HG02938 (cell line): ENCODE results near the gene C1QTNF5.
A peak's percentile ranks its signal among the peaks of the same experiment; 100 is the strongest.

Source experiments
- ATAC-seq: cut with Tn5 transposase; IDR thresholded peaks from one replicate; pipeline ENCODE4 v1.9.1; 2021; ENCODE audit warnings: mild to moderate bottlenecking, moderate library complexity; ENCODE audit not compliant: unreplicated experiment

C1QTNF5 gene

DNA sequence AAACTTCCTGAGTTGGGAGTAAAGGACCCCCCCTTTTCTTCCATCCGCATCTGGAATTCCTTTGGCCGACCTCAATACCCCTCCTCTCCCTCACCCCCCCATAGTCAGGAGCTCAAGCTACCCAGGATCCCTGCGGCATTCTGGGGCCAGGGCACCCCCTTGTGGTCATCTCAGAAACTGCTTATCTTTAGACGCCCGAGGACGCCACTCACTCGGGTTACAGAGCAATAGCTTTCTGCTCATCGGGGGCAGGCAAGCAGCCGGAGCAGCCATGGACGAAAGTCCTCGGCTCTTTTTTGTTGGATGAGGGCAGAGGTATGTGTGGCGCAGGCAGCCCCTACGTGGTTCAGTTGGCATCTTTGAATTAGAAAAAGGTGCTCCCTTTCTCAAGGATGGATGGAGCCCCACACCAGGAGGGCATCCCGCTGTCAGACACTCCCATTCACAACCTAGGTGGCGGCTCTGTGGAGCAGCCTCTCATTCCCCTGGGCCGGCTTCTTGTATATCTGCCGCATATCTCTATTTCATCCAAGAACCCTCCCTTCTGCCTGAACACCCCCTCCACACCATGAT is 2.3 kb downstream of the C1QTNF5 start:
- no peak for ATAC-seq

DNA sequence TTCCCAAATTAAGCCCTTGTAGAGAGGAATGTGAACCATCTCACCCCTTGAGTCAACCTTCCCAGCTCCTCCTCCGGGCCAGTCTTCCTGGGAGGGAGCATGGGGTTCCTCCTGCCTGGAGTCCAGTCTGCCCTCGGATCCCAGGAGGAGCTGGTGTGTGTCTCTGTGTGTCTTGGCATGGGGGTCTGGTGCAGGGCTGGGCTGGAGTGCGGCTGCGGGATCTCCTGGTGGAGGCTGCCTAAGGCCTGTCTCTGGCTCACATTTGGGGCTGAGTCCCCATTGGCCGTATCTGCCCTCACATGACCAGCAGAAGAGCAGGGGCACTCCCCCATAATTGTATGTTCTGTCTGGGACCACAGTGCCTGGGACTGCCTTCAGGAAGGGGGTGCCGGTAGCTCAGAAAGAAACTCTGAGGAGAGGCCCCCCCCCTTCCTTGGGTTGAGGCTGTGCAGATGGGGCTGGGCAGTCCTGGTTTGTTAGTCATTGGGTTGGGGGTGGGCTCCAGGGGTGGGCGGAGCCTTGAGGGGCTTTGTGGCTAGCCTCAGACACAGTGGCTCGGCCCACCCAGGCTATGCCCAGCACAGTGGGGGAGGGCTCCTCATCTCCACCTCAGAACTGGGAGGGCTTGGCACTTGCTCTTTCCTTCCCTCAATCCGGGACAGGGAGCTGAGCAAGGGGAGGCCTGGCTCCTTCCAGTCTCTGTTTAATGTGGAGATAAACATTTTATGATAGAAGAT is 2.9 kb downstream of the C1QTNF5 start:
- ATAC-seq = no peak

DNA sequence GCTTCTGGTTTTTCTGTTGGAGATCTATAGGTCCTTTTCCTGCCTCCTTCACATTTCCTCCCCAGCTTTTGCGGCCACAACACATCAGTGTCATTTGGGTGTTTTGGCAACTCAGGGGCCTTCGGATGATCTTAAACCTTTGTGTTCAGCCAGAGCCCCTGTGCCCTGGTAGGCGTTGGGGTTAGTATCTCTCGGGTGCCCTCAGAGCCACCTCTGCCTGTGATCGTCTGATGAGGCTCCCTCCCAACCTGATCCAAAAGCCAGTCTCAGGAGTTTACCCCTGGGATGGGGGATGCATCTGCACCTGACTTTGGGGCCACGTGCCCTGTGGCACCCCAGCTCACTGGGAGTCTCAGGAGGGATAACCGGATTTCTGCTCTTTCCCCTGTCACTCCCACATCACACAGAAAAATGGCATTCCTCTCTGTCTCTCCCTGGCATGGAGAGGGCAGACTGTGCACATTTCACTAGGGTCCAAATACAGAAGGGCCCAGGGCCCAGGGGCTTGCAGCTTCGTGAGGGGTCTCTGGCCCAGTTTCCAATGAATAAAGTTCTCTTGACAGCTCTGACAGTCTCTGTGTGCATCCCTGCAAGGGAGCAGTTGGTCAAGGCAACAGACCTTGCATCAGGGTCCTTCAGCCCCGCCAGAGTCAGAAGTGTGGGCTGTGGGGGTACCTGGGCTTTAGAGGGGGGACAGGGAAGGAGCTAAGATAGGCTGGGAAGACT is 3.8 kb downstream of the C1QTNF5 start:
- ATAC-seq = no peak

DNA sequence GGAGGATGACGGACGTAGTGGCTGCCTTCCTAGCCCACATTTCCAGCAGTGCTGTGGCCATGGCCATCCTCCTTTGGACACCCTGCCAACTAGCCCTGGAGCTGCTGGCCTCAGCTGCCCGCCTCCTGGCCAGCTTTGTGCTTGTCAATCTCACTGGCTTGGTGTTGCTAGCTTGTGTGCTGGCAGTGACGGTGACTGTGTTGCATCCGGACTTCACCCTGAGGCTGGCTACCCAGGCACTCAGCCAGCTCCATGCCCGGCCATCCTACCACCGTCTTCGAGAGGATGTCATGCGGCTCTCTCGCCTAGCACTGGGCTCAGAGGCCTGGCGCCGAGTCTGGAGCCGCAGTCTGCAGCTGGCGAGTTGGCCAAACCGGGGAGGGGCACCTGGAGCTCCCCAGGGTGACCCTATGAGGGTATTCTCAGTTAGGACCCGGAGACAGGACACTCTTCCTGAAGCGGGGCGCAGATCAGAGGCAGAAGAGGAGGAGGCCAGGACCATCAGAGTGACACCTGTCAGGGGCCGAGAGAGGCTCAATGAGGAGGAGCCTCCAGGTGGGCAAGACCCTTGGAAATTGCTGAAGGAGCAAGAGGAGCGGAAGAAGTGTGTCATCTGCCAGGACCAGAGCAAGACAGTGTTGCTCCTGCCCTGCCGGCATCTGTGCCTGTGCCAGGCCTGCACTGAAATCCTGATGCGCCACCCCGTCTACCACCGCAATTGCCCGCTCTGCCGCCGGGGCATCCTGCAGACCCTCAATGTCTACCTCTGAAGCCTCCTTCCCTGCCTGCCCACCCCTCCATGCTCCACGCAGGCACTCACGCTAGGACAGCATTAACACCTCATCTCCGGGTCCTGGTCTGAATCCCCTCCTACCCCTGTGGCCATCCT is 4.8 kb downstream of the C1QTNF5 start:
- ATAC-seq = no peak

DNA sequence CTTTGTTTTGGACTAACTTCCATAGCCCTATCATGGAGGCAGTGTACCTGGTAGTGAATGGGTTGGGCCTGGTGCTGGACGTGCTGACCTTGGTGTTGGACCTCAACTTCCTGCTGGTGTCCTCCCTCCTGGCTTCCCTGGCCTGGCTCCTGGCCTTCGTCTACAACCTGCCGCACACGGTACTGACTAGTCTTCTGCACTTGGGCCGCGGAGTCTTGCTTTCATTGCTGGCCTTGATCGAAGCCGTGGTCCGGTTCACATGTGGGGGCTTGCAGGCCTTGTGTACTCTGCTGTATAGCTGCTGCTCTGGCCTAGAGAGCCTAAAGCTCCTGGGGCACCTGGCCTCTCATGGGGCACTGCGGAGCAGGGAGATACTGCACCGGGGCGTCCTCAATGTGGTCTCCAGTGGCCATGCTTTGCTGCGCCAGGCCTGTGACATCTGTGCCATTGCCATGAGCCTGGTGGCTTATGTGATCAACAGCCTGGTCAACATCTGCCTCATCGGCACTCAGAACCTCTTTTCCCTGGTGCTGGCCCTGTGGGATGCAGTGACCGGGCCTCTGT is 5.5 kb downstream of the C1QTNF5 start:
- ATAC-seq = no peak

DNA sequence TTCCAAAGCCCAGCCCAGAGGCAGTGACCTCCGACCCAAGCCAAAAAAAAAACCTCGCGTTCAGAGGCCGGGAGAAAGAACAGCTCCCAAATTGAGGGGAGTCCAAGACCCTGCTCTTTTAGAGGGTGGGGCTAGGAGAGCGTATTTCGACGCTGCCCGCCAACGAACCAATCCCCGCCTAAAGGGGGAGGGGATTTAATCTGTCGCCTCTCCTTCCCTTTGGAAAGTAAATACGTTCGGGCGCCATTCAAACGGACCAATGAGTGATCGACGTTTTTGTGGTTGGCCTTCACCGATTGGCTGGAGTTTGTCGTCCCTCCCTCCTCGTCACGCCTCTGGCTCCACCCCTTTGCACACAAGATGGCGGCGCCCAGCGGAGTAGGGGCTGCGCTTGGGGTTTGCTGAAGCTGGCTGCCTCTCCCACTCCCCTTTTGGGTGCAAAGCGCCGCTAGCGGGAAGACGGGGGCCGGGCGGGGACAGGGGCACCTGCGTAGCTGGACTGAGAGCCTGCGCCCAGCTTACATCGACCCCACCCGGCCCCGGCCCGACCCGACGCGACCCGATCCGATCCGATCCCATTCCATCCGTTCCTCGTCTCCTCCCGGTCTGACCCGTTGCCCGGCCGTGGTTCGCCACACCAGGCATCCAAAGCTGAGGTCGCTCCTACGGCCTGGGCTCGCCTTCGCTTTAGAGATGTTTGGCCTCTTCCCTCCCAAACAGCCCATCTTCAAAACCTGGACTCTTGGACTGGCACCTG is 6.3 kb downstream of the C1QTNF5 start, which contains the start of gene RNF26:
RNF26 (plus strand) TSS at position 354 of the 757 bp plus-strand sequence. CDS start 596 bp downstream, outside the sequence.
- peak; percentile 96 for ATAC-seq

DNA sequence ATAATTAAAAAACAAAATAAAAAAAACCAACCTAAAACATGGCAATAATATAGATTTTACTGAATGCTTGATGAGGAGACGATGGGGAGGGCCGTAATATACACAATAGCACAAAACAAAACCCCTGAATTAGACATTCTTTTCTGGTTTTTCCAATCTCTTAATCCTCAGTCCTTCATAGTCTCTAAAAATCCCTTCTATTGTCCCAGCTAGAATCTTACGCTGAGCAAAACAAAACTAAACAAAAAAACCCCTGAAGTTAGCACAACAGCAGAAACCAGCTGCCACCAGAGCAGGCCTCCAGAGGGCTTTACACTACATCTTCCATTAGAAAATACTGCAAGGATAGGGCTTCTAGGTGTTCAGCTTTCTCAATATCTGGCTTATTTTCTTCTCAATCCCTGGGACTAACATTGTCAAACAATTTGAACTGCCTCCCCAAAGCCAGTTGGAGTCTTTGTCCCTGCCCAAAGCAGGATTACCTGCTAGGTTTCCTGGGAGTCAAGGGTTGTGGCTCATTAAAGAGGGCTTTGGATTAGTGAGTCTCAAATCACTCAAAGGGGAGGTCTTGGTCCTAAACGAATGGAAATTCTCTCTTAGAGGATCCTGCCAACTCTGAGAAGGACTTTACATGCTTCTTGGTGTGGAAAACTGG is 8.4 kb downstream of the C1QTNF5 start:
- no peak for ATAC-seq

DNA sequence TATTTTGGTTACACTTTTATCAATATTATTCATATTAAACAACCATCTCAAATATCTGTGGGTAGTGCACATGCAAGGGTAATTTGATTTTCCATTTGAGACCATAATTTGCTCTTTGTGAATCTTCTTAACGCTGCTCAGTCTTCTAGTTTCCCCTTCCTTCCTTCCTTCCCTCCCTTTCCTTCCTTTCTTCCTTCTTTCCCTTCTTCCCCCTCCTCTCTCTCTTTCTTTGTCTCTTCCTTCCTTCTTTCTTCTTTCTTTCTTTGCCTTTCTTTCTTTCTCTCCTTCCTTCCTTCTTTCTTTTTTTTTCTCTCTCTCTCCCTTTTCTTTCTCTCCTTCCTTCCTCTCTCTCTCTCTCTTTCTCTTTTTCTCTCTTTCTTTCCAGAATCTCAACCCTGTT is 10.4 kb downstream of the C1QTNF5 start:
- ATAC-seq = no peak

DNA sequence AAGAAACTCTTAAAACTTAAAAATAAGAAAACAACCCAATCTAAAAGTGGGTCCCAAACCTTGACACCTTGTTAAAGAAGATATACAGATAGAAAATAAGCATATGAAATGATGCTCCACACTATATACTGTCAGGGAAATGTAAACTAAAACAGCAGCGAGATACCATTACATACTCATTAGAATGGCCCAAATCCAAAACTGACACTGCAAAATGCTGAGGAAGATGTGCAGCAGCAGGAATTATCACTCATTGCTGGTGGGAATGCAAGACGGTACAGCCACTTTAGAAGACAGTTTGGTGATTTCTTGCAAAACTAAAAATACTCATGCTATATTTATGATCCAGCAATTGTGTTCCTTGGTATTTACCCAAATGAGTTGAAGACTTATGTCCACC is 11.4 kb downstream of the C1QTNF5 start:
- ATAC-seq = no peak

DNA sequence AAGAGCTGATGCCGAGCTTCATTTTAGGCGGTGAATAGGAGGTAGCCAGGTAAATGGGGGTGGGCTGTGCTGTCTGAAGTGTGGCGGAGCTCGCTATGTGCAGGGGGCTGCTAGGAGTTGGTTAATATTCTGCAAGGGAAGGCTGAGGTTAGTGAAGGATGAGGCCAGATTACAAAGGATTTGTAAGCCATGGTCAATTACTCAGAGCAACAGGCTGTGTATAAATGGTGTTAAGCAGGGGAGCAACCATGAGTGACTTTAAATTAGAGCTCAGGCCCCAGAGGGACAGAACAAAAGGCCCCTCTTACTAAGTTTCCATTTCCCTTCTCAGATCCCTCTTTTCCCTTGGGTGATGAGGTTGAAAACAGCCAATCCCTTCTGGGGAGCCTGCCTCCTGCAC is 16.5 kb downstream of the C1QTNF5 start:
- ATAC-seq = no peak

DNA sequence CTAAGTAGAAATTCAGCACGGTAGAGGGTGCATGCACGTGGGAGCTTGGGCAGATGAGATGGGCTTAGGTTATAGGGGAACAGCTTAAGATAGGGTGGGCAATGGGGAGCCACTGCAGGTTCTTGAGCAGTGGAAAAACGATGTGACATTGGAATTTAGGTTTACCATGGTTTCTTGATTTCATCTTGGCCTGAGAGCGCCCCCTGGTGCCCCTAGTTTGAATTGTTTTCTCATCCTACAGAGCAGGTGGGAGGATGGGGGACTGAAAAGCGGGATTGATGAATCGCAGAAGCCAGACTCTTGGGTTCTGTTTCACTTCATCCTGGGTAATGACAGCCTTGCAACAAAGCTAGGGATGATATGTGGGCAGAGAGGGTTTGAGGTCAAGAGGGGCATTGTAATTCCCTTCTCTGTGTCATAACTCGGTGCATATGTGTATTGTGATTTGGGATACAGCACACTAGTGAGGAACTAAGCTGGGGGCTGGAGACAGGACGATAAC is 17.1 kb downstream of the C1QTNF5 start:
- no peak for ATAC-seq

DNA sequence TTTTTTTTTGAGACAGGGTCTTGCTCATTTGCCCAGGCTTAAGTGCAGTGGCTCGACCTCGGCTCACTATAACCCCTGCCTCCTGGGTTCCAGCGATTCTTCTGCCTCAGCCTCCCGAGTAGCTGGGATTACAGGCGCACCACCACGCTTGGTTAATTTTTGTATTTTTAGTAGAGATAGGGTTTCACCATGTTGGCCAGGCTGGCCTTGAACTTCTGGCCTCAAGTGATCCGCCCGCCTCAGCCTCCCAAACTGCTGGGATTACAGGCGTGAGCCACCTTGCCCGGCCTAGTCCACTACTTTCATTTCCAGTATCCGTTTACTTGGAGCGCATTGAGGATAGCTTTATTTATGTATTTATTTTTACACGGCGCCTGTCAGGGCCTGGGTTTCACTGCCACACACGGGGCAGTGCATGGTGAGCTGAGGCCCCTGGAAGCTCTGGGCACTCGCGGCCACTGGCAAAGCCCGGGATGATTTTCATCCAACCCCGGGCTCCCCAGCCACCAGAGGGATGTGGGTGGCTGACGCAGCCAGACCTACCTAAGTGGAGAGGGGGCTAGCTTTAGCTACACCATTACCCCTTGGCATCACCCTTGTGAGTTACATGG is 17.7 kb downstream of the C1QTNF5 start:
- no peak for ATAC-seq

DNA sequence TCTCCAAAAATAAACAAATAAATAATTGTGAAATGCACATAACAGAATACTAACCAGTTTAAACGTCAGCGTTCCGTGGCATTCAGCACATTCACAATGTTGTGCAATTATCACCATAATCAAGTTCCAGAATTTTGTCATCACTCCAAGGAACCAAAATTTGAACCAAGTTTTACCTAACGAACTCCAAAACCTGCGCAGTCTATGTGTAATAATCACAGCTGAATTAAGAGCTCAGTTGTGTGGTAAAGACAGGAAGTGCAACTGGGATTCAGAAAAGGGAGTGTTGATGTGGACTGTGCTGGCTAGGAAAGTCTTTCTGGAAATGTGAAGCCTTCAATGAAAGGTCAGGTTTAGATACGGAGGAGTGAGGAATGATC is 18.3 kb downstream of the C1QTNF5 start:
- ATAC-seq = no peak

DNA sequence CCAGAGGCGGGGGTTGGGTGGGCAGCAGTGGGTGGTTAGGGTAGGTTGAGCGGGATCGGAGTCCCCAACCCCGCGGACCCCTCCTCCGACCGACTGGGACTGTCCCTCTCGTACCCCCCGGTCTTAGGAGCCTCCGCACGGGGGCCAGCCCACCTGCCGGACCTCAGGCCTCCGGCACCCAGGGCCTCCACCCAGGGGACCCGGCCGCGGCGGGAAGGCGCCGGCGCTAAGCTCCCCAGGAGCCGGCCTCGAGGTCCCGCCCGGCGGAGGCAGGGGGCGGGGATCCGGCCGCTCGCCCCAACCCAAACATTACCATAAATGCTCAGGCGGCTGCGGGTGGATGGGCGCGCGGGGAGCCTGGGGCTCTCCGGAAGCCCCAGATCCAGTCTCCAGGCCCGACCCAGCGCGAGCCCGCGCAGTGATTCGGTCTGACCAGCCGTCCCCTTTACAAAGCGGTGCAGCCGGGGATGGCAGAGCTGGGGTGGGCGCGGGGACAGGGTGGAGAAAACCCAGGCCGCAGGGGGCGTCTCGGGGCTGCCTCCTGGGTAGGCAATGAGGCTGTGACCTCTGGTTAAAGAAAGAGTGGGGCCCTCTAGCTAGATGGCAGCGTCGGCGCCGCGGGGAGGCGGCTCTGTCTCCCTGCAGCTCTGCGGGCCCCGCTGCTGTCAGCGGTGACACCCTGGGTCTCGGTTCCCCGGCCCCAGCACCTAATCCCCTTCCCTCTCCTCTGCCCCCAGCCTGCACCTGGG is 19.7 kb downstream of the C1QTNF5 start:
- ATAC-seq = no peak

DNA sequence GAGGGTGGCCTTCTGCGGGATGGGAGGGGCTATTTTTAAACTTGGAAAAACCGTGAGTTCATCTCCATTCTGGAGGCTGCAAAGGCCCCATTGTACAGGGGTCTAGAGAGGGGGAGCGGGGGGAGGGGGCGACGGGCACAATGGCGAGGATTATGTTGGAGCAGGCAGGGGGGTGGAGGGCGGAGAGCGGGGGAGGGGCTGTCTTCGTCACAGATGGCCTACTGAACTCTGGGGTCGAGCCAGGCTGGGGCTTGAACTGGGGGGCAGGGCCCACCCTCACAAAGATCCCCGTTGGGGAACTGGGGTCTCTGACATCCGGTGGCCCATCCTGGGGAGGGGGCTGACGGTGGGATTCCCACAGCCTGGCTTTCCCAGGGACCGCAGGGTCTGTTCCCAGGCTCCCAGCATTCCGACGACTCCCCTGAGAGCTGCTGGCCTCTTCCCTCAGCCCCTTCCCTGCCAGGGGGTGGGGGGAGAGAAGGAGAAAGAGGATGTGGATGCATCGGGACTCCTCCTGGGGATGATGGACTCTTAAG is 20.4 kb downstream of the C1QTNF5 start:
- ATAC-seq = no peak

DNA sequence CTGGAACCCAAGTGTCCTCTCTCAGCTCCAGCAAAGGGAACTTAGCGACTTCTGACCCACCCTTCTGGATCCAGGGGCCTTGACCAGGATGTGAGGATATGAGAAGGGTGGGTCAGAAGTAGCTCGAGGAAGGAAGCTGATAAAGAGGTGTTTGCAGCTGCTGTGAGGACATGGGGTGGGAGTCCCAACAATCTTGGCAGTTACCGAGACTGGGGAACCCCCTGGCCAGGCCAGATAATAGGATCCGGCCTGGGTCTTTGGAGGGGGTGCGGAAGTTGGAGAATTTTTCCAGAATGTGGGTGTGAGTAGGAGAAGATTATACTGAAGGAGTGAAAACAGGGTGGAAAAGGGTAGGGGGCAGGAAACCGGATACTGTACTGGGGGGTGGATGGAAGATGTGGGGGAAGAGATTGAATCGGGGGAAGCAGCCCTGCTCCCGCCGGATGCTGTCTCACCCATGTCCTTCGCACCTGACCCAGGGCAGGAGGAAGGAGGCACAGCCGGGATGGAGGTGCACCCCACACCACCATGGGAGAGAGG is 20.9 kb downstream of the C1QTNF5 start:
- no peak for ATAC-seq

DNA sequence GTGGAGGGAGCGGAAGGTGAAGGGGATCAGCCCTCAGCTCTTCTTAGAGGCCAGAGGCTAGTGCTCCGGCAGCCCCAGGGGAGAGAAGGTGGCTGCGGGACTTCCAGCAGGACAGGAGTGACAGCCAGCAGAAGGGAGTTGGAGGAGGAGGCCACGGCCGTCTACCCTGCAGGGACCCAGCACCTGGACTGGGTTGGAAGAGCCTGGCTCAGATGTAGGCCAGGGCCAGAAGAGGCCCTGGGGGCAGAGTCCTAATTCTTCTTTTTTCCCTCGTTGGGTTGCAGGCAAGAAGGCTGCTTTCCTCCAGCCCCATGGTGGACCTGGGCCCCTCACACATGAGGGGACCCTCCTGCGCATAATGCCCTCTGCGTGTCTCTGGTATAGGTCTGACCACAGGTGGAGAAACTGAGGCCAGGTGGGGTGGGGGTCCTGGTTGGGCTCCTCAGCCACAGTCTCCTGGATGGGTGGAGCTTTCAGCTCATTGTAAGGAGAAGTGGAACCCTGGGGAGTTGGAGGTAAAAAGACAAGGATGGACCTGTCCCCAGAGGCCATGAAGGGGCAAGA is 21.5 kb downstream of the C1QTNF5 start:
- ATAC-seq = no peak
